M059J (cell line): ENCODE data around the gene TCEAL9. TPM values are rescaled to one million over a fixed set of nuclear protein-coding genes. Genes with fewer than 3 reads are reported as not detected.

ENCODE experiments used
- total RNA-seq: library from RNA; depleted of rRNA; stranded (reverse); fragments of >200 nt; shearing (Covaris generic); gene quantifications from 2 replicates; pipeline ENCODE4 v1.2.3, GENCODE V29; 2014; rRNA removed

TCEAL9 gene
- total RNA-seq, 1 experiment from 2014 or later: 261 TPM

Other genes with a start within 250 kb of the TCEAL9 start
- 6.3 and 7.3 TPM in 2 replicates for gene BEX4, start 141.4 kb upstream of the TCEAL9 start, total RNA-seq
- gene TCEAL8, start 101.4 kb upstream of the TCEAL9 start, total RNA-seq: 160 and 176 TPM in 2 replicates
- gene TCEAL5, start 79.8 kb upstream of the TCEAL9 start, total RNA-seq: not detected in 2 replicates
- gene BEX2, start 45.5 kb upstream of the TCEAL9 start, total RNA-seq: 8.9 and 15.4 TPM in 2 replicates
- gene TCEAL7, start 26.3 kb upstream of the TCEAL9 start, total RNA-seq: 5.2 and 6.3 TPM in 2 replicates
- 437 and 579 TPM in 2 replicates for gene BEX3, start 20.0 kb downstream of the TCEAL9 start, total RNA-seq
- 0.07 TPM in 1 of 2 replicates, not detected in the other for gene RAB40A, start 163.0 kb downstream of the TCEAL9 start, total RNA-seq
- gene TCEAL4, start 229.0 kb downstream of the TCEAL9 start, total RNA-seq: 96.7 and 114 TPM in 2 replicates